GM12874 (cell line): ENCODE data around the gene LHX4.

Experiments used
- CTCF ChIP-seq: IDR thresholded peaks from 2 replicates; pipeline ENCODE4 v1.5.1; 2011; ENCODE audit warnings: low read depth, mild to moderate bottlenecking, control low read depth, low read length, moderate library complexity; ENCODE audit not compliant: insufficient read depth

Gene LHX4

GRCh38 chr1:180218806-180219765 is 11.0 kb upstream of the LHX4 start:
- no peak for TF ChIP-seq CTCF

GRCh38 chr1:180219776-180220175 is 10.3 kb upstream of the LHX4 start:
- TF ChIP-seq CTCF: no peak

- TF ChIP-seq CTCF: no peak
These were observed 8.6 kb upstream of the LHX4 start for GRCh38 chr1:180221462-180221861.

GRCh38 chr1:180224902-180225301 is 5.2 kb upstream of the LHX4 start:
- no peak for TF ChIP-seq CTCF

- no peak for TF ChIP-seq CTCF
These were observed 4.7 kb upstream of the LHX4 start for GRCh38 chr1:180225403-180225802.

GRCh38 chr1:180227861-180228647 is 2.0 kb upstream of the LHX4 start:
- no peak for TF ChIP-seq CTCF
